CD4-positive, alpha-beta T cell treated with Interleukin-17A for 4 hours (primary cell): ENCODE results near the gene CPZ.

Experiments used
- DNase-seq: peaks from one replicate; pipeline ENCODE4 v3.0.0-alpha.2; 2020; ENCODE audit warnings: mixed read lengths

Gene CPZ

DNA sequence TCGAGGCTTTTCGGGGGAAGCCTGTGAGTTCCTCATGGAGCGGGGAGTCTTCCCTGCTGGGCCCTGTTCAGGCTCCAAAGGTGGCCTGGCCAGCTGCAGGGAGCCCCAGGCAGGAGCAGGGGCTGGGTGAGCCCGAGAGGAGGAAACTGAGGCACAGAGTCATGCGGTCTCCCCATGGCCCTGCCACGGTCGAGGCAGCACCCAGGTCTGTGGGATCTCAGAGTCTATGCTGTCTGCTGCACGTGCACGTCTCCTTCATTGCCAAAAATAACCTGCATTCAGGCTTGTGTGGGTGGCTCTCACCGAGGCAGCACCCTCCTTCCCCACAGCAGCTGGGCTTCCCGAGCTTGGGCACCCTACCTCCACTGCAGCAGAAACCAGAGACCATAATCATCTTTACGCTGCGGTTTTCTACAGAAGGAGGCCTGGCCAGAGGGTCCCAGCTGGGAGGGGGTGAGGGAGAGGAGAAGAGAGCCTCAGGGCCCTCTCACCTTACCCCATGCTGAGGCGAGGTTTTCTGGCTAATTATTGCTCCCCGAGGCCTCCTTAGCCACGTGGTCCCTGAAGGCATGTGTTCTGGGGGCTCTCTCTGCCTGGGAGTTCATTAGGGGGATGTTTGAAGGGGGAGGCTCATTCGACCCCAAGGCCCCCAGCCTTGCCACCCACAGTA lies 64.3 kb downstream of the CPZ start:
- DNase-seq = no peak

DNA sequence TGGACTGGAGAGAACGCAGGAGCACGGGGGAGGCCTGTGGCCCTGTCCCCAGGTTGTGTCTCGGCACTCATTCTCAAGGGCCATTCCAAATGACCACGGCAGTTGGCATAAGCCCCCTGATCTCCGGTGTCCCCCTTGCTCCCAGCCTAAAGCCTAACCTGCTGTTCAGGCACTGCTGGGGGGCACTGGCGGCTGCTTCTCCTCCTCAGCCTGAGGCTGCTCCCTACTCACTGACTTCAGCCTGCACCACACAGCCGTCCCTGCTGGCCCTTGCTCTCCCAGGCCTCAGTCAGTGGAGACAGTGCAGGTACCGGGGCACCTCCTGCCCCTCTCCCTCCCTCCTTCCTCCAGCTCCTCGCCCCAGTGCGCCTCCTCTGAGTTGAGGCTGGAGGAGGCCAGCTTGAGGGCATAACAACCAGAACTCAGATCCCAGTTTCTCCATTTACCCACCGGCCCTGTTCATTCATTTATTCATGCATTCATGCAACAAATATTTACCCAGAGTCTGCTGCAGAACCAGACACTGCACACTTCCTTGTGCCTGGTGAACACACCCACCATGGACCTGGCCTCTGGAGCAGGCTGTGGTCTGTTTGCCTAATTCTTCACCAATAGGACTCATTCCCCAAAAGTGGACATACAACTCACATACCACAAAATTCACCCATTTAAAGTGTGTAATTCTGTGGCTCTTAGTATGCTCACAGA lies 65.0 kb downstream of the CPZ start:
- no peak for DNase-seq

DNA sequence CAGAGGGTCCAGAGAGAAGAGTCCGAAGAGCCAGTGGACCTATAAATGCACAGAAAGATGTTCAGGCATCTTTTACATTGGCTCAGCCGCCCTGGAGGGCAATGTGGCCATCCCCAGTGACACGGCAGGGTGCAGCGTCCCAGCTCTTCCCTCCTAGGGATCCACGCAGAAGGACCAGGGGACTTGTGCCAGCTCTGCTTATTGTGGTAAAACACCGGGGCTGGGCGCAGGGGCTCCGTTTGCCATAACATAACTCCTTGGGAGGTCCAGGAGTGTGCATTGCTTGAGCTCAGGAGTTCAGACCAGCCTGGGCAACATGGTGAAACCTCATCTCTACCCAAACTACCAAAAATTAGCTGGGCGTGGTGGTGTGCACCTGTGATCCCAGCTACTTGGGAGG lies 70.2 kb downstream of the CPZ start:
- no peak for DNase-seq

DNA sequence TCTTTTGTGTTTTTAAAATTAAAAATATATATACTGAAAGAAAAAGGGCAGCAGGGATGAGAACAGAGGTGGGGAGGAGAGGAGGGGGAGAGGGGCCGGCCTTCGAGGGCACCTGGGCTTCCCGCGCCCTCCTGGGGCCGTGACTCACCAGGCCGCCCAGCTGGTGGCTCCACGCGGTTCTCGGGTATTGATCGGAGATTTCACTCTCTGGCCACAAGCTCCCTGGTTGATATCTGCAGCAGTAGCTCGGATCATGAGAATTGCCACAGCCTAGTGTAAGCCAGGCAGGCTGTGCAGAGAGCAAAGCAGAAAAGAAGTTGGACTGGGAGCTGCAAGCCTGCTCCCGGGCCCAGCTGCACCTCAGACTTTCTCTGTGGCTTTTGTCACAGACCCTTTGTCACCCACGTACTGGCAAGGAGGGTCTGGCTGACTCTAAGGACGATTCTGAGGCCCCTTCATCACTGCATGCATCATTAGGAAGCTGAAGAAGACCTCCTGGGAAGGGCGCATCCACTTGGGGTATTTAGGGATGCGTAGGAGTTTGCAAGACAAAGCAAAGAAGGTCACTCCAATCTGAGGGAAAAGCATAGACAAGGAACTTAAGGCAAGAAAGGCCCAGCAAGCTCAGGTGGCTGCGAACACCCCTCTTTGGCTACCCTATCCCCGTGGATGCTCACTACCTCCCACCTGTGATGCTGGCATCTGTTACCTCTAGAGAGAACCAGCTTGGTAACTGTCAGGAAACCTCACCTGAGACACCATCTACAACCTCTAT lies 71.7 kb downstream of the CPZ start:
- DNase-seq = no peak

DNA sequence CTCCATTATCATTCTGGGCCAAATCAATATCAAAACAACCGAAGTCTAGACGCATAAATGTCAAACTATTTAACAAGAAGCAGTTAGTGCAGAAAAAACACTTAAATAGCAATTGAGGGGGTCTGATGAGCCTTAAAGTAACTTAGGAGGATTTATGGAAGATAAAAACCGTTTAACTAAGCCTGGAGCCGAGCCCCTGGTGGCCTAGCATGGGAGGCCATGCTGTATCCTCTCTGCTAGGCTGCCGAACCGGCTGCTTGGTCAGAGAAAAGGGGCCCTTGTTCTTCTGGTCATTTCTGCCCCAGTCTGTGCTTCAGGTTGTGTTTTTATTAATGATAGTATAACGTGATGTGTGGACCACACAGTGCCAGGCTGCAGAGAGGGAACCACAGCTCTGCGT lies 72.4 kb downstream of the CPZ start:
- DNase-seq = no peak

DNA sequence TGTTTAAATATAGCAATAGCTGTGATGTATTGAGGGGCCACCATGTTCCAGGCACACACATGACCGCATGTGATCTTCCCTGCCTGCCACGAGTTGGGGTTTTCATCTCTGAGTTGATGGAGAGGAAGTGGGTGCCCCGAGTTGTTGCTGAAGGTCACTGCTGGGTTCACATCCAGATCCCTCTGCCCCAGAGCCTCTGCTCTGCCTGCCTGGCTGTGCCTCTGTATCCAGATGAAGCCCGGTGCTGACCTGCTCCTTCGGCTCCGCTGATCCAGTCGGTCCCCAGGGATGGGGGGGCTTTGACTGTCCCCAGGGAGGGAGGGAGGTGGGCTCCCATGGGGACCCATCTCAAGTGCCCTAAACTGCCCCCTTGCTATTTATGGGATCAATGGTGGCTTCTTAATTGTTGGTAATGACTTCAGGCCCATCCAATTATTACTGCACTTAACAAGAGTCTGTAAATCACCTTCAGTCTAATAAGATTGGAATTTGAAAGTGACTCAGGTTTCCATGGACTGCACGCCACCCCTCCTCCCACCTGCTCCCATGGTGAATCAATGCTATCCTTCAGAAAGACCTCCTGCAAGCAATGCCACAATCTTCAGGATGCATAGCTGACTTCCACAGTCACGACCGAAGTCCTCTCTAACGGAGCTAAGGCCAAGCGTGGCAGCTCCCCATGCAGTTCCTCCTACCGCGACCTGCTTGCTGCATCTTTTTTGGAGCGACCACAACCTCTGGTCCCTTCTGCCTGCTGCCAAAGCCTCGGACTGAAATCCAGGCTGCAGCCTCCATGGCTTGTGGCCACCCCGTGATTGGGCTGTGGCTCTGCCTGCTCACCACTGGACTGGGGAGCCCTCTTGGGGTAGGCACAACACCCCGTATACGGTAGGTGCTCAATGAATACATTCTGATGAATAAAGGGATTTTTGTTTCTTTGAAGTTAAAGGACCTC lies 73.1 kb downstream of the CPZ start:
- DNase-seq = no peak

DNA sequence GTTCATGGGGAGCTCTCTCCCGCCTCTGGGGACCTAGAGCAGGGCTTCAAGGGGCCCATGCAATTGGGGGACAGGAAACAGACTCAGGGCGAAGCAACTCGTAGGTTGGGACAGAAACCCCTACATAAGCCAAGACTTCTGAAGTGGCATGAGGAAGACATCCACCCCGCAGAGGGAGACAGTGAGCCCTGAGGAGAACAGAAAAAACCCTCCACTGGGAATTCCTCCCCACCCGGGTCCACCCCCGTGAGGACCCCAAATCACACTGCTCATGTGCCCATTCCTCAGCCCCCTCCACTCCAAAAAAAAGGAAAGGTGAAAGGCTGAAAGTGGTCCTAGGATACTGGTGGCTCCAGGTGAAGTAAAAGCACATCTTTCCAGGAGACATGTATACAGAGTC lies 74.0 kb downstream of the CPZ start:
- no peak for DNase-seq
